Body of pancreas (tissue), 4 donors: ENCODE measurements around the gene POLR3H.

ENCODE experiments used
- POLR2A ChIP-seq, 3 donors: fragments of 450-650 bp; IDR thresholded peaks; one replicate each; pipeline ENCODE4 v1.6.1; 2016; ENCODE audit warnings: antibody characterized with exemption in 3 of 3, mild to moderate bottlenecking in 2 of 3
- TF ChIP-seq, protein P1 (sequence below), 7 experiments: fragments of 450-650 bp in 4 of 7; fragments of 200-600 bp in 3 of 7; sonication (generic) in 3 of 7; IDR thresholded peaks; one replicate each; pipeline ENCODE4 v1.5.1; 2016 to 2019; ENCODE audit warnings: antibody characterized with exemption in 7 of 7

DNA sequence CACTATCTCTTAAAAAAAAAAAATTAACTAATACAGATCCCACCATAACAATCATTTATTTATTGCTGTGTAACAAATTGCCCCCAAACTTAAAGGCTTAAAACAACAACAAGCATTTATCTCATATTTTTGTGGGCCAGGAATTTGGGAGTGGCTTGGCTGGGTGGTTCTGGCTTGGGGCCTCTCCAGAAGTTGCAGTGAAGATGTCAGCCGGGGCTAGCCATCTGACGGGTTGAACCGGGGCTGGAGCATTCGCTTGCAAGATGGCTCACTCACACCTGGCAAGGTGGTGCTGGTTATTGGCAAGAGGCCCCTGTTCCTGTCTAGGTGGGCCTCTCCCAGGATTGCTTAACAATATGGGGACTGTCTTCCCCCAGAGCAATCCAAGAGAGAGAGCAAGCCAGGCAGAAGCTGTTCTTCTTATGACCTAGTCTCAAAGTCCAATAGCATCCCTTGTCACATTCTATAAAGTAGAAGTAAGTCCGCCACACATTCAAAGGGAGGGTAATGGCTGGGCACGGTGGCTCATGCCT is 45.9 kb downstream of the POLR3H start:
- no peak for TF ChIP-seq POLR2A (IDR thresholded peaks at IDR 0.05)
- TF ChIP-seq, protein P1, sequence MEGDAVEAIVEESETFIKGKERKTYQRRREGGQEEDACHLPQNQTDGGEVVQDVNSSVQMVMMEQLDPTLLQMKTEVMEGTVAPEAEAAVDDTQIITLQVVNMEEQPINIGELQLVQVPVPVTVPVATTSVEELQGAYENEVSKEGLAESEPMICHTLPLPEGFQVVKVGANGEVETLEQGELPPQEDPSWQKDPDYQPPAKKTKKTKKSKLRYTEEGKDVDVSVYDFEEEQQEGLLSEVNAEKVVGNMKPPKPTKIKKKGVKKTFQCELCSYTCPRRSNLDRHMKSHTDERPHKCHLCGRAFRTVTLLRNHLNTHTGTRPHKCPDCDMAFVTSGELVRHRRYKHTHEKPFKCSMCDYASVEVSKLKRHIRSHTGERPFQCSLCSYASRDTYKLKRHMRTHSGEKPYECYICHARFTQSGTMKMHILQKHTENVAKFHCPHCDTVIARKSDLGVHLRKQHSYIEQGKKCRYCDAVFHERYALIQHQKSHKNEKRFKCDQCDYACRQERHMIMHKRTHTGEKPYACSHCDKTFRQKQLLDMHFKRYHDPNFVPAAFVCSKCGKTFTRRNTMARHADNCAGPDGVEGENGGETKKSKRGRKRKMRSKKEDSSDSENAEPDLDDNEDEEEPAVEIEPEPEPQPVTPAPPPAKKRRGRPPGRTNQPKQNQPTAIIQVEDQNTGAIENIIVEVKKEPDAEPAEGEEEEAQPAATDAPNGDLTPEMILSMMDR (IDR thresholded peaks at IDR 0.05): no peak
